ENCODE results near the gene ADAMTS7. TPM values are rescaled to one million over a fixed set of nuclear protein-coding genes. Genes with fewer than 3 reads are reported as not detected.
"Not testable (repeated sequence)": the region's sequence is repeated elsewhere in the genome, so short reads cannot be mapped to it uniquely, and the experiment has no call there.

Gene ADAMTS7
- total and polyA plus RNA-seq, 4 experiments from 2014 or later: not detected

DNA sequence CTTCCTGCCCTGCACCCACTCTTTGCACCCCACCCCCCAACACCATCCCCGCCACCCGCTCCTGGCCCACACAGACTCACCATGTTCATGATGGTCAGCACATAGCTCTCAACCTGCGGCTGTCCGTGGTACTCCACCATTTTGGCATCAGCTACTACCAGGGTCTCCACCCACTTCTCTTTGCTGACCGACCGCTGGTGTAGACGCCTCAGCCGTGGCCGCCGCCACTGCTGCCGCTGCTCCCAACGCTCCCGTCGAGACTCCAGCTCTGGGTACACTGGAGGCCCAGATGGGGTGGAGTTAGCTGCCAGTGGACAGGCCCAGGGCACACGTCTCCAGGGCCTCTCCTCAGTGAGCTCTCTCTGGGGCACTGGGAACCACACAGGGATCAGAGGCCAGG lies 14.8 kb downstream of the ADAMTS7 start:
- Histone ChIP-seq H3K36me3 (ENCODE audit: insufficient read depth, low read length) (no peaks in the 10 kb centered on the region), H3K9me3 (ENCODE audit: control insufficient read depth in 1 of 2, low read length in 2 of 2) (no peaks in the 10 kb centered on the region), H3K4me1 (ENCODE audit: insufficient read depth, low read length) (no peaks in the 10 kb centered on the region), H3K4me3 (ENCODE audit: low read length in 2 of 2) (no peak overlapping the region), H3K27me3 (ENCODE audit: insufficient read depth, low read length) (no peaks in the 10 kb centered on the region), H3K27ac (ENCODE audit: low read depth, low read length) (no peak overlapping the region)
- no peak for DNase-seq
- Mint-ChIP-seq H3K4me3 (no peak overlapping the region), H3K4me1 (peaks cover 0 to 3% (median 0%) of the 10 kb centered on the region in 4 donors), H3K9me3 (no peaks in the 10 kb centered on the region), H3K36me3 (no peaks in the 10 kb centered on the region), H3K27ac (no peak overlapping the region), H3K27me3 (no peaks in the 10 kb centered on the region)
- ChIA-PET POLR2A (ENCODE audit: partially characterized antibody) (no interaction called here), CTCF (ENCODE audit: partially characterized antibody) (interaction anchor here (1.2 kb wide), 1 partner anchor 15 kb away, joined by 5 read pairs; the partner anchor contains the start of gene ADAMTS7)
- intact Hi-C loops (cut with micrococcal nuclease): no loop called here

DNA sequence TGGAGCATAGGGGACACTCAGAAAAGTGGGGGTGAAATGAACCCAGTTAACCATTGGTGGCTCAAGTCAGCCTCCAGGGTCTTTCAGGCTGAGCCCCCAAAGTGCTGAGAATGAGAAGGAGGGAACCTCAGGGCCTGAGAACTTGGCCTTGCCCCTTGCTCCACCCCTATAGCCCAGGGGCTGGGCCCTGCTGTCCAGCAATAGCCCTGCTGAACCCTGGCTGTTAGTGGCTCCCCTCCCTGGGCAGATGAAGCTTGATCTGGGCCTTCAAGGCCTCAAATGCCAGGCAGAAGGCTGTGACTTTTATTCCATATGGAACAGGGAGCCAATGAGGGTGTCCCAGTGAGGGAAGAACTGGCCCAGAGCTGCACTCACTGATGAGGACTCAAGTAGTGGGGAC lies 16.2 kb downstream of the ADAMTS7 start:
- no peak overlapping the region for H3K27ac Mint-ChIP-seq
- no peaks in the 10 kb centered on the region for H3K9me3 Mint-ChIP-seq
- no peaks in the 10 kb centered on the region for H3K36me3 Mint-ChIP-seq
- no peaks in the 10 kb centered on the region for H3K27me3 Mint-ChIP-seq
- DNase-seq: no peak
- H3K4me1 Mint-ChIP-seq: peaks cover 0 to 3% (median 0%) of the 10 kb centered on the region in 4 donors
- no peak overlapping the region for H3K4me3 Mint-ChIP-seq
- Histone ChIP-seq H3K27me3 (ENCODE audit: insufficient read depth, low read length) (no peaks in the 10 kb centered on the region), H3K36me3 (ENCODE audit: insufficient read depth, low read length) (no peaks in the 10 kb centered on the region), H3K4me1 (ENCODE audit: insufficient read depth, low read length) (no peaks in the 10 kb centered on the region), H3K9me3 (ENCODE audit: control insufficient read depth in 1 of 2, low read length in 2 of 2) (no peaks in the 10 kb centered on the region), H3K27ac (ENCODE audit: low read depth, low read length) (no peak overlapping the region), H3K4me3 (ENCODE audit: low read length in 2 of 2) (no peak overlapping the region)
- CTCF ChIA-PET (ENCODE audit: partially characterized antibody): no interaction called here
- intact Hi-C loops (cut with micrococcal nuclease): no loop called here
- POLR2A ChIA-PET (ENCODE audit: partially characterized antibody): no interaction called here

DNA sequence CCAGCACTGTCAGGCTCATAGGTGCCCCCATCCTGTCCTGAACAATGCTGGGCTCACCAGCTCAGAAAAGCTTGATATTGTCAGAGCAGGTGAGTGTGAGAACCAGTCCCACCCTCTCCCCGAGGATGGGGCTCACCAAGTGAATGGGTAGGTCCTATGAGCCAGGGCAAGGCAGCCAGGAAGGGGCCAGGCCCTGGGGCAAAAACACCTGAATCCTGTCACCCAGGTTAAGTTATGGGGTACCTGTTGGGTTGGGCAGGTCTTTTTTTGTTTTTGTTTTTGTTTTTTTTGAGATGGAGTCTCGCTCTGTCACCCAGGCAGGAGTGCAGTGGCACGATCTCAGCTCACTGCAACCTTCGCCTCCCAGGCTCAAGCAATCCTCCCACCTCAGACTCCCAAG lies 16.8 kb downstream of the ADAMTS7 start:
- DNase-seq; H3K9me3 Mint-ChIP-seq; H3K9me3 ChIP-seq (ENCODE audit: control insufficient read depth in 1 of 2, low read length in 2 of 2); H3K27ac ChIP-seq (ENCODE audit: low read depth, low read length); H3K4me1 Mint-ChIP-seq; H3K4me1 ChIP-seq (ENCODE audit: insufficient read depth, low read length); CTCF ChIA-PET (ENCODE audit: partially characterized antibody); H3K4me3 ChIP-seq (ENCODE audit: low read length in 2 of 2); H3K4me3 Mint-ChIP-seq; H3K36me3 ChIP-seq (ENCODE audit: insufficient read depth, low read length); H3K27ac Mint-ChIP-seq; intact Hi-C loops (cut with micrococcal nuclease); H3K36me3 Mint-ChIP-seq; POLR2A ChIA-PET (ENCODE audit: partially characterized antibody); H3K27me3 ChIP-seq (ENCODE audit: insufficient read depth, low read length); H3K27me3 Mint-ChIP-seq: not testable (repeated sequence)

DNA sequence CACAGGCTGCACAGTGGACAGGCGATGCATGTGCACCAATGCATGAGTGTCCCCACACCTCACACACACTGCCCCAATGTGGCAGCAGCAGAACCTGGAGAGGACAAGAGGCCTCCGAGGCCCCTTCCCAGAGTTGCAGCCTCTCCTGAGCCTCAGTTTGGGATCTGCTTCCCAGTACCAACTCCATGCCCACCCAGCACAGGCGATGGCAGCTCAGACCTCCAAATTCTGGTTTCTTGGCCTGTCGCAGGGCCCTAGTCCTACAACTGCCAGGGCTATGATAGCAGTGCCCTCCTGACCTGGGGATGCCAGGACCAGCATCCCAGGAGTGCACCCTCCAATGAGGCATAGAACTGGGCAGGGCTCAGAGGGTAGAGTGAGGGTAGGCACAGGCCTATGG lies 19.9 kb downstream of the ADAMTS7 start:
- ChIA-PET POLR2A (ENCODE audit: partially characterized antibody) (no interaction called here), CTCF (ENCODE audit: partially characterized antibody) (no interaction called here)
- DNase-seq: no peak
- no peaks in the 10 kb centered on the region for H3K9me3 Mint-ChIP-seq
- no peak overlapping the region for H3K27ac ChIP-seq (ENCODE audit: low read depth, low read length)
- H3K27me3 Mint-ChIP-seq: no peaks in the 10 kb centered on the region
- intact Hi-C loops (cut with micrococcal nuclease): no loop called here
- H3K4me3 ChIP-seq (ENCODE audit: low read length in 2 of 2): no peak overlapping the region
- no peak overlapping the region for H3K27ac Mint-ChIP-seq
- H3K36me3 ChIP-seq (ENCODE audit: insufficient read depth, low read length): no peaks in the 10 kb centered on the region
- H3K4me3 Mint-ChIP-seq: no peak overlapping the region
- H3K9me3 ChIP-seq (ENCODE audit: control insufficient read depth in 1 of 2, low read length in 2 of 2): no peaks in the 10 kb centered on the region
- peaks cover 0 to 5% (median 0%) of the 10 kb centered on the region in 4 donors for H3K4me1 Mint-ChIP-seq
- H3K36me3 Mint-ChIP-seq: no peaks in the 10 kb centered on the region
- no peaks in the 10 kb centered on the region for H3K27me3 ChIP-seq (ENCODE audit: insufficient read depth, low read length)
- H3K4me1 ChIP-seq (ENCODE audit: insufficient read depth, low read length): no peaks in the 10 kb centered on the region

DNA sequence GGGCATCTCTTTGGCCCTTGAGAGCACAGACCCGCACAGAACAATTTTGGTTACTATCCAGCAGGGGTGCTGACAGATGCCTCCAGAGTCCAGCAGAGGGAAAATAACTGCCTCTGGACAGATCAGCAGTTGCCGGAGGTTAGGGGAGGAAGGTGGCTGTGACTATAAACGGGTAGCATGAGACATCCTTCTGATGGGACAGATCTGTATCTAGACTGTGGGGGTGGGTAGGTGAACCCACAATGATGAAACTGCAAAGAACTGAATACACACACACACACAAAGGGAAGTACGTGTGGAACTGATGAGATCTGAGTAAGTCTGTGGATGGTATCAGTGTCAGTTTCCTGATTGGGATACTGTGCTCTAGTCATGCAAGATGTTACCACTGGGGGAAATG lies 21.2 kb downstream of the ADAMTS7 start:
- CTCF ChIA-PET (ENCODE audit: partially characterized antibody): no interaction called here
- Histone ChIP-seq H3K27ac (ENCODE audit: low read depth, low read length) (no peak overlapping the region), H3K4me3 (ENCODE audit: low read length in 2 of 2) (no peak overlapping the region), H3K36me3 (ENCODE audit: insufficient read depth, low read length) (no peaks in the 10 kb centered on the region), H3K4me1 (ENCODE audit: insufficient read depth, low read length) (no peaks in the 10 kb centered on the region), H3K27me3 (ENCODE audit: insufficient read depth, low read length) (no peaks in the 10 kb centered on the region), H3K9me3 (ENCODE audit: control insufficient read depth in 1 of 2, low read length in 2 of 2) (no peaks in the 10 kb centered on the region)
- Mint-ChIP-seq H3K27ac (no peak overlapping the region), H3K9me3 (peaks cover 0 to 2% (median under 1%) of the 10 kb centered on the region in 8 donors), H3K4me3 (no peak overlapping the region), H3K4me1 (peaks cover 0 to 5% (median 0%) of the 10 kb centered on the region in 4 donors), H3K27me3 (no peaks in the 10 kb centered on the region), H3K36me3 (peaks cover 0 to under 1% of the 10 kb centered on the region in 2 donors)
- no peak for DNase-seq
- intact Hi-C loops (cut with micrococcal nuclease): no loop called here
- POLR2A ChIA-PET (ENCODE audit: partially characterized antibody): no interaction called here

DNA sequence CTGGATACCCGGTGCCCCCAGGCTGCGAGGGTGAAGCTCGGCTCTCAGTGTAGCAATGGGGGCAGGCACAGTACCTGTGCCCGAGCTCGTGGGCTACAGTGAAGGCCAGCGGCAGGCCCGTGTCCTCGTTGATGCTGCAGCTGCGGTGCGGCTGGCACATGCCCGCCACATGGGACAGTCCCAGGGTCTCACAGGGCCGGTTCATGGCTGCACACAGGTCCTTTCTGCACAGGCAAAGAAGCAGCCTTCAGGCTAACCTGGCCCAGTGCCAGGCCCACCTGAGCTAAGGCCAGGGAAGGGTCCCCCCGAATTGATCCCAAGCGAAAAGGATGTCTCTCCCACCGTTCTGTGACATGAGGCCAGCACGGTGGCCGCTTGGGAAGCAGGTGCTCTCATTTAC lies 21.6 kb downstream of the ADAMTS7 start:
- H3K27ac ChIP-seq (ENCODE audit: low read depth, low read length): no peak overlapping the region
- H3K4me1 ChIP-seq (ENCODE audit: insufficient read depth, low read length): no peaks in the 10 kb centered on the region
- H3K4me3 ChIP-seq (ENCODE audit: low read length in 2 of 2): no peak overlapping the region
- H3K36me3 ChIP-seq (ENCODE audit: insufficient read depth, low read length): no peaks in the 10 kb centered on the region
- intact Hi-C loops (cut with micrococcal nuclease): no loop called here
- Mint-ChIP-seq H3K9me3 (peaks cover 0 to 6% (median 4%) of the 10 kb centered on the region in 8 donors), H3K27ac (no peak overlapping the region), H3K36me3 (peaks cover 0 to 4% of the 10 kb centered on the region in 2 donors), H3K27me3 (no peaks in the 10 kb centered on the region), H3K4me3 (no peak overlapping the region), H3K4me1 (peaks cover 0 to 5% (median 0%) of the 10 kb centered on the region in 4 donors)
- DNase-seq: no peak
- H3K27me3 ChIP-seq (ENCODE audit: insufficient read depth, low read length): no peaks in the 10 kb centered on the region
- CTCF ChIA-PET (ENCODE audit: partially characterized antibody): no interaction called here
- no peaks in the 10 kb centered on the region for H3K9me3 ChIP-seq (ENCODE audit: control insufficient read depth in 1 of 2, low read length in 2 of 2)
- POLR2A ChIA-PET (ENCODE audit: partially characterized antibody): no interaction called here

DNA sequence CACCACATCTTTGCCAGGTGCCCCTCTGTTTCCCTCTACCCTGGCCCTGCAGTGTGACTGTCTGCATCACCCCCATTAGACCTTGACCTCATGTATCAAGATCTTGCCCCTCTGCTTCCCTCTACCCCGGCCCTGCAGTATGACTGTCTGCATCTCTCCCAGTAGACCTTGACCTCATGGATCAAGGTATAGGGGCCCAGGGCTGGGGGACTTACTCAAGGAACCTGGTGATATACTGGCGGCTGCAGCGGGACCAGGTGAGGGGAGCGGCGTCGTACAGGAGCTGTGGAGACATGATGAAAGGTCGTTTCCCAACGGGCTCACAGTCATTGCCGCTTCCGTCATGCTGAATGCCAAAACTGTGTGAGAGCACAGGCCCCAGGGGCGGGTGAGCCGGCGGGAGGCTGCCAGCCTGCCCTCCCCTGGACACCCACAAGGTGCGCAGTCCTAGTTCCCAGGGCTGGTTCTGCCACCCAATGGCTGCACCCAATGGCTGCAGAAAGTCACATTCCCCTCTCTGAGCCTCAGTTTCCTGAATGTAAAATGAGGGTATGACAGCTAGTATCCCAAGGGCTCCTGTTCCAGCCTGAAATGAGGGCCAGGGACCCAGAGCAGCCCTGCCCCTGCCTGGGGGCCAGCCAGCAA lies 23.1 kb downstream of the ADAMTS7 start:
- no peak overlapping the region for H3K27ac Mint-ChIP-seq
- H3K4me1 ChIP-seq (ENCODE audit: insufficient read depth, low read length): no peaks in the 10 kb centered on the region
- DNase-seq: no peak
- H3K27me3 Mint-ChIP-seq: no peaks in the 10 kb centered on the region
- H3K36me3 Mint-ChIP-seq: peaks cover 0 to 4% of the 10 kb centered on the region in 2 donors
- H3K27ac ChIP-seq (ENCODE audit: low read depth, low read length): no peak overlapping the region
- peaks cover 0 to 11% (median 7%) of the 10 kb centered on the region in 8 donors for H3K9me3 Mint-ChIP-seq
- ChIA-PET POLR2A (ENCODE audit: partially characterized antibody) (no interaction called here), CTCF (ENCODE audit: partially characterized antibody) (no interaction called here)
- H3K4me3 ChIP-seq (ENCODE audit: low read length in 2 of 2): no peak overlapping the region
- no peaks in the 10 kb centered on the region for H3K27me3 ChIP-seq (ENCODE audit: insufficient read depth, low read length)
- peaks cover 0 to 5% (median 0%) of the 10 kb centered on the region in 4 donors for H3K4me1 Mint-ChIP-seq
- no peaks in the 10 kb centered on the region for H3K9me3 ChIP-seq (ENCODE audit: control insufficient read depth in 1 of 2, low read length in 2 of 2)
- H3K36me3 ChIP-seq (ENCODE audit: insufficient read depth, low read length): no peaks in the 10 kb centered on the region
- no peak overlapping the region for H3K4me3 Mint-ChIP-seq
- intact Hi-C loops (cut with micrococcal nuclease): no loop called here

DNA sequence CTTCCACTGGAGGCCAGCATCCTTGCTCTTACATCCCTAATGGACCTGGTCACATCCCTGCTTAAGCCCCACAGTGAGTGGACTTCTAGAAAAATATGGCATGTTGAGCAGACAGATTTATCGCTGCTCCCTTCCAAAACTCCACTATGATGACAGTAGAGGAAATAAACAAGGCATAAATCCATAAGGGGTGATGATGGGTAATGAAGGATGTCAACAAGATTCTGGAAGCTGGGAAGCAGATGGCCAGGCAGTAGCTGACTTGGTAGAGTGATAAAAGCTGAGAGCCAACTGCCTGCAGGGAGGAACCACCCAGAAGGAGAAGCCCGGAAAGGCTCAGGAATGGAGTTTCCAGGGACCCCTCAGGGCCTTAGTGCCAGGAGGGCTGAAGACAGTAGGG lies 28.9 kb downstream of the ADAMTS7 start:
- H3K4me3 Mint-ChIP-seq; CTCF ChIA-PET (ENCODE audit: partially characterized antibody): not testable (repeated sequence)

More for the DNA sequence above, 28.9 kb downstream of the ADAMTS7 start:
- H3K36me3 ChIP-seq (ENCODE audit: insufficient read depth, low read length); H3K36me3 Mint-ChIP-seq; H3K4me1 ChIP-seq (ENCODE audit: insufficient read depth, low read length); DNase-seq; H3K27ac Mint-ChIP-seq; H3K9me3 ChIP-seq (ENCODE audit: control insufficient read depth in 1 of 2, low read length in 2 of 2); H3K27me3 Mint-ChIP-seq; H3K27me3 ChIP-seq (ENCODE audit: insufficient read depth, low read length); POLR2A ChIA-PET (ENCODE audit: partially characterized antibody); intact Hi-C loops (cut with micrococcal nuclease); H3K4me1 Mint-ChIP-seq; H3K27ac ChIP-seq (ENCODE audit: low read depth, low read length); H3K4me3 ChIP-seq (ENCODE audit: low read length in 2 of 2): not testable (repeated sequence)
- H3K9me3 Mint-ChIP-seq: peaks cover 0 to 11% (median 7%) of the 10 kb centered on the region in 8 donors
